Activated CD4-positive, alpha-beta T cell treated with anti-CD3 and anti-CD28 coated beads for 36 hours (primary cell): ENCODE data around the gene DHRS2. TPM values are rescaled to one million over a fixed set of nuclear protein-coding genes. Genes with fewer than 3 reads are reported as not detected.

Source experiments
- total RNA-seq, 2 experiments: library from RNA; stranded (reverse); gene quantifications; one replicate each; pipeline ENCODE4 v1.2.3, GENCODE V29; 2021

The DHRS2 gene
- total RNA-seq, 2 experiments from 2014 or later: 3.1 to 3.7 TPM

Other genes starting within 250 kb of the DHRS2 start
- gene MYH6, start 228.1 kb upstream of the DHRS2 start, total RNA-seq: under 1 TPM; 0.14 to 0.16 TPM
- under 1 TPM; 0.05 to 0.07 TPM for gene MYH7, start 200.7 kb upstream of the DHRS2 start, total RNA-seq
- gene NGDN, start 166.7 kb upstream of the DHRS2 start, total RNA-seq: 10 to 100 TPM; 53.0 to 57.8 TPM
- gene ZFHX2, start 84.6 kb upstream of the DHRS2 start, total RNA-seq: 1 to 10 TPM; 1.0 to 1.3 TPM
- gene THTPA, start 80.1 kb upstream of the DHRS2 start, total RNA-seq: 1 to 10 TPM; 8.3 to 8.5 TPM
- 100 to 1,000 TPM; 162 to 166 TPM for gene AP1G2, start 68.6 kb upstream of the DHRS2 start, total RNA-seq
- gene JPH4, start 57.6 kb upstream of the DHRS2 start, total RNA-seq: not detected